Measurements from ENCODE around the gene HOXA7. TPM values are rescaled to one million over a fixed set of nuclear protein-coding genes. Genes with fewer than 3 reads are reported as not detected.

Gene HOXA7
- total and polyA plus RNA-seq, 2 of the 8 experiments (the other 6 are each of a cell fraction or from before 2014, with no cell fraction given): 0.03 TPM; not detected in 1

DNA sequence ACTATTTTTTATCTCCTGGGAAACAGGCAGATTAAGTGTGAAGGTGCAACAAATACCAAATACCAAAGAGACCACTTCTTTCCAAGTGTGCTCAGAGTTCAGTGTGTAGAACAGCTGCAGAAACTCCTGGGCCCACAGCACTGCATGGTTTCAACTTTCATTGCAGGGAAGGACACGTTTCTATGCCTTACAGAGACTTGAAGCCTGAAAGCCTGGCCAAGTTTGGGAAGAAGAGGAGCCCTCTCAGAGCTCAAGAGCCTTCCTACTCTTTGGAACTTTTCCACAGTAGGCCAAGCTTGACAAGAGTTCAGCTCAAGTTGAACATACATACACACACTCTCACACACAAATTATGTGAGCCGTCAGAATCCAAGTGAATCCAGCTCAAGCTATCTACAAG, 28.4 kb downstream of the HOXA7 start:
- Histone ChIP-seq H3K27me3 (replicated peaks in 1 of 4; ENCODE audit: control insufficient read depth in 3 of 4, extremely low read depth in 1 of 4, insufficient read depth in 3 of 4, low read length in 3 of 4) (peaks cover 99 to 100% (median 100%) of the 10 kb centered on the region in 4 experiments), H3K4me2 (ENCODE audit: insufficient read depth in 1 of 2, low read depth in 2 of 2, low read length in 2 of 2) (no peak overlapping the region), H3K9ac (replicated peaks in 1 of 4; ENCODE audit: extremely low read depth in 1 of 4, low read depth in 3 of 4, low read length in 3 of 4) (no peak overlapping the region), H2AK5ac (ENCODE audit: low read depth, low read length) (no peak overlapping the region), H4K8ac (ENCODE audit: extremely low read depth, insufficient read depth, low read length) (no peak overlapping the region), H4K5ac (ENCODE audit: insufficient read length, low read depth, low read length) (no peak overlapping the region), H2AFZ (ENCODE audit: low read length) (no peak overlapping the region), H3K9me3 (ENCODE audit: insufficient read depth in 2 of 2, low read depth in 1 of 2, low read length in 1 of 2) (peaks cover 0 to 4% of the 10 kb centered on the region in 2 experiments; a peak in 1 of 4 replicates), H3K79me1 (ENCODE audit: low read depth, low read length) (no peaks in the 10 kb centered on the region), H3K56ac (replicated peaks; ENCODE audit: insufficient read length, low read depth, low read length) (no peak overlapping the region), H2BK5ac (ENCODE audit: low read depth, low read length) (no peak overlapping the region), H3K23ac (ENCODE audit: insufficient read length) (no peak overlapping the region), H3K14ac (ENCODE audit: insufficient read length) (no peak overlapping the region), H3K4me1 (replicated peaks in 1 of 4; ENCODE audit: control insufficient read depth in 3 of 4, insufficient read depth in 4 of 4, low read length in 3 of 4) (peaks cover 0 to 6% (median 2%) of the 10 kb centered on the region in 4 experiments; a peak in 4 of 7 replicates), H3K18ac (ENCODE audit: extremely low read depth, low read length) (no peak overlapping the region), H4K91ac (replicated peaks; ENCODE audit: insufficient read length, low read length) (no peak overlapping the region), H2BK120ac (replicated peaks; ENCODE audit: low read depth, low read length) (no peak overlapping the region), H4K20me1 (replicated peaks in 1 of 2; ENCODE audit: control insufficient read depth in 1 of 2, insufficient read depth in 2 of 2, low read length in 2 of 2) (peaks cover 24 to 37% of the 10 kb centered on the region in 2 experiments), H2BK20ac (ENCODE audit: low read length) (no peak overlapping the region), H3K27ac (ENCODE audit: low read depth, low read length) (no peak overlapping the region), H3K4ac (replicated peaks; ENCODE audit: insufficient read length, low read depth, low read length) (no peak overlapping the region), H3K36me3 (ENCODE audit: control insufficient read depth in 2 of 4, insufficient read depth in 4 of 4, low read length in 3 of 4) (peaks cover 0 to 12% (median 0%) of the 10 kb centered on the region in 4 experiments; a peak in 2 of 8 replicates), H3K4me3 (ENCODE audit: extremely low read depth in 1 of 4, insufficient read depth in 2 of 4, low read depth in 3 of 4, low read length in 4 of 4) (no peak overlapping the region), H2BK15ac (ENCODE audit: low read length) (no peak overlapping the region), H2BK12ac (ENCODE audit: low read depth, low read length) (no peak overlapping the region), H3K79me2 (ENCODE audit: control insufficient read depth in 1 of 2, insufficient read depth in 2 of 2, low read length in 2 of 2) (no peaks in the 10 kb centered on the region), H3K23me2 (ENCODE audit: low read depth, low read length) (peaks cover 4% of the 10 kb centered on the region; the same call in 1 of the 2 replicates)
- DNase-seq (ENCODE audit: low read depth in 1 of 2, low spot score in 2 of 2): no peak
- 51% methylated on average over 2 of the region's 2 CpGs; no CpG with 5 or more reads in 1 of the 2 experiments for WGBS, 2 experiments (ENCODE audit: extremely low coverage in 1 of 2, insufficient coverage in 1 of 2, insufficient read length in 1 of 2, insufficient replicate concordance in 2 of 2, low coverage in 1 of 2, low lambda C conversion rate in 2 of 2, missing lambda C conversion rate in 1 of 2)
- FAIRE-seq: no peak
- POLR2A ChIA-PET (ENCODE audit: partially characterized antibody): no interaction called here
- TF ChIP-seq, protein P1, sequence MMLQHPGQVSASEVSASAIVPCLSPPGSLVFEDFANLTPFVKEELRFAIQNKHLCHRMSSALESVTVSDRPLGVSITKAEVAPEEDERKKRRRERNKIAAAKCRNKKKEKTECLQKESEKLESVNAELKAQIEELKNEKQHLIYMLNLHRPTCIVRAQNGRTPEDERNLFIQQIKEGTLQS (IDR thresholded peaks at IDR 0.05; ENCODE audit: insufficient read depth, low read depth, low read length): no peak
- TF ChIP-seq BACH1 (IDR thresholded peaks at IDR 0.05; ENCODE audit: low read length) (no peak), EZH2 (IDR thresholded peaks at IDR 0.05; ENCODE audit: low read depth, low read length, severe bottlenecking) (peak; percentile 31), CTBP2 (IDR thresholded peaks at IDR 0.05; ENCODE audit: borderline replicate concordance, insufficient read depth, insufficient read length, low read length) (no peak)
- CTCF ChIA-PET (ENCODE audit: partially characterized antibody): interaction anchor here (0.9 to 2.3 kb wide), 7 partner anchors 8 to 33 kb away, joined by 3 to 10 read pairs (median 4); partner anchors contain the start of gene HOXA5

All from H1 (cell line).